Effector memory CD4-positive, alpha-beta T cell (primary cell): ENCODE measurements around the gene WDR47.
"Not testable (repeated sequence)": the region's sequence is repeated elsewhere in the genome, so short reads cannot be mapped to it uniquely, and the experiment has no call there.

Source experiments
- DNase-seq, 3 donors: peaks; one replicate each; pipeline ENCODE4 v3.0.0-alpha.2; 2020
- H3K27ac ChIP-seq: 2 replicates; pipeline ENCODE4 v1.7.0; 2013; ENCODE audit warnings: mild to moderate bottlenecking, low read length, moderate library complexity; ENCODE audit not compliant: insufficient read depth, poor library complexity, severe bottlenecking
- H3K27me3 ChIP-seq: replicated peaks from 2 replicates; pipeline ENCODE4 v1.7.0; 2013; ENCODE audit warnings: mild to moderate bottlenecking, low read length; ENCODE audit not compliant: insufficient read depth, control insufficient read depth, poor library complexity, severe bottlenecking
- H3K36me3 ChIP-seq: 2 replicates; pipeline ENCODE4 v1.7.0; 2013; ENCODE audit warnings: mild to moderate bottlenecking, low read length, moderate library complexity; ENCODE audit not compliant: control insufficient read depth, insufficient read depth
- H3K4me1 ChIP-seq: 2 replicates; pipeline ENCODE4 v1.7.0; 2013; ENCODE audit warnings: low read length, mild to moderate bottlenecking; ENCODE audit not compliant: control insufficient read depth, insufficient read depth, poor library complexity, severe bottlenecking
- H3K4me3 ChIP-seq: 2 replicates; pipeline ENCODE4 v1.7.0; 2013; ENCODE audit warnings: low read length, low read depth, mild to moderate bottlenecking; ENCODE audit not compliant: insufficient read depth, poor library complexity, severe bottlenecking
- H3K9me3 ChIP-seq: 2 replicates; pipeline ENCODE4 v1.7.0; 2013; ENCODE audit warnings: mild to moderate bottlenecking, low read length, moderate library complexity; ENCODE audit not compliant: control insufficient read depth

Gene WDR47

DNA sequence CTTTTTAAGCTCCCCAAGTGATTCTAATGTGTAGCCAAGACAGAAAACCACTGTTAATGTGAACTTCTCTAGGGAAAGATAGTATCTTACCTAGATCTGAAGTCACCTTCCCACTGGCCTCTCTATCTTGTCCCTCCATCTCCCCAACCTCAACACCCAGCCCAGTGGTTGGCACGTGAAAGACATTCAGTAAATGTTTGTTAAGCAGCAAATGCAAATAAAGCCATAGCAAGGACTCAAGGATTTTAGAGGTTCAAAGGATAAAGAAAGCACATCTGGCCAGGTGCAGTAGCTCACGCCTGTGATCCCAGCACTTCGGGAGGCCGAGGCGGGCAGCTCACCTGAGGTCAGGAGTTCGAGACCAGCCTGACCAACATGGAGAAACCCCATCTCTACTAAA is 88.5 kb downstream of the WDR47 start:
- Histone ChIP-seq H3K36me3 (no peaks in the 10 kb centered on the region), H3K4me1 (peaks cover 15% of the 10 kb centered on the region), H3K4me3 (no peak overlapping the region), H3K27me3 (no peaks in the 10 kb centered on the region), H3K27ac (no peak overlapping the region), H3K9me3 (no peaks in the 10 kb centered on the region)
- no peak for DNase-seq

DNA sequence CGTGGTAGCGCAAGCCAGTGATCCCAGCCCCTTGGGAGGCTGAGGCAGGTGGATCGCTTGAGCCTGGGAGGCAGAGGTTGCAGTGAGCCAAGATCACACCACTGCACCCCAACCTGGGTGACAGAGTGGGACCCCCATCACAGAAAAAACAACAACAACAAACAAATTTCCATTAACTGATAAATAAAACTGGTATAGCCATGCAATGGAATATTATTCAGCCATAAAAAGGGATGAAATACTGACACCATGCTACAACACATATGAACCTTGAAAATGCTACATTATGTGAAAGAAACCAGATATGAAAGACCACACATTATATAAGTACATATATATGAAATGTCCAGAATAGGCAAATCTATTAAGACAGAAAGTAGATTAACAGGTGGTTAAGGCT is 90.7 kb downstream of the WDR47 start:
- H3K36me3 ChIP-seq: no peaks in the 10 kb centered on the region
- no peaks in the 10 kb centered on the region for H3K27me3 ChIP-seq
- H3K27ac ChIP-seq: no peak overlapping the region
- H3K9me3 ChIP-seq: no peaks in the 10 kb centered on the region
- no peak overlapping the region for H3K4me3 ChIP-seq
- DNase-seq: no peak
- H3K4me1 ChIP-seq: no peaks in the 10 kb centered on the region

DNA sequence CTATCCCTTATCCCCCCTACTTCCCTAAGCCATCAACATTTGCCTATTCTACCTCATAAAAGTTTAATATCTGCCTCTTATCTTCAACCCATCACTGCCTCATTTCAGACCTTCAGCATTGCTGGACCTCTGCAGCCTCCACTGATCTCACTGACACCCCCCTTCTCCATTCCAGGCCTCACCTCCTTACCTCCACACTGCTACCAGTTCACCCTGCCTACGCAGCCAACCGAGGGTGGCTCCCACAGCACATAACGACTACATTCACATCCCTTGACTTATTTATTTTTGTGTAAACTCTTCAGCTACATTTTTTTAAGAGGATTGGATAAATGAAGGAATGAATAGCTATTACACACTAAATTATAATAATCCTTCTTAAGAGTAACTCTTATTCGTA is 92.9 kb downstream of the WDR47 start:
- H3K4me1 ChIP-seq: no peaks in the 10 kb centered on the region
- H3K27ac ChIP-seq: no peak overlapping the region
- H3K27me3 ChIP-seq: no peaks in the 10 kb centered on the region
- peaks cover 2% of the 10 kb centered on the region for H3K36me3 ChIP-seq
- H3K9me3 ChIP-seq: no peaks in the 10 kb centered on the region
- DNase-seq: no peak
- no peak overlapping the region for H3K4me3 ChIP-seq

DNA sequence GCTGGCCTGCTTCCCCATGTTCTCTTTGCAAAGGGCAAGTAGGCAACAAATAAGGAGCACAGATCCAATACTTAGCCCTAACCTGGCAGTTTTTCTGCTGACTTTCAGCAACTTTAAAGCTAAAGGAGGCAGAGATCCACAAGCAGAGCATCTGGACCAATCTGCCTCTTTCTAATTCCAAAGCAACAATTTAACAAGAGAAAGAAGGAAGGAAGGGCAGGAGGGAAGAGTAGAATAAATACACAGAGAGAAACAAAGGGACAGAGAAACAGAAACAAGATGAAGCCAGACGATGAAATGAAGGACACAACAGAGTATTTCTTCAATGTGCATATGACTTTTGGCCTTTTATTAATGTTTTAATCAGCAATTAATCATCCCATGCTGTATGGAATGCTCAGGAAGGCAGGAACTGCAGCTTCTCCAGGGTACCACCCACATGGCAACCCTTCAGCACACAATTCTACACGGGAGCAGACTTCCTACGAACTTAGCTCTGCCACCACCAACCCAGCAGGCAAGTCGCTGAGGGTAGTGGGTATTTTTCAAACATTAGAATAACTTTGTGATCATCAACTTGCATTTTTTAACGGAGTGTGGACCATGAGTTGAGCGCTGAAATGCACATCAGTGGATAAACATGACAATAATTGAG is 93.9 kb downstream of the WDR47 start:
- Histone ChIP-seq H3K9me3 (no peaks in the 10 kb centered on the region), H3K27ac (no peak overlapping the region), H3K4me3 (no peak overlapping the region), H3K27me3 (no peaks in the 10 kb centered on the region), H3K36me3 (peaks cover 10% of the 10 kb centered on the region), H3K4me1 (no peaks in the 10 kb centered on the region)
- no peak for DNase-seq

DNA sequence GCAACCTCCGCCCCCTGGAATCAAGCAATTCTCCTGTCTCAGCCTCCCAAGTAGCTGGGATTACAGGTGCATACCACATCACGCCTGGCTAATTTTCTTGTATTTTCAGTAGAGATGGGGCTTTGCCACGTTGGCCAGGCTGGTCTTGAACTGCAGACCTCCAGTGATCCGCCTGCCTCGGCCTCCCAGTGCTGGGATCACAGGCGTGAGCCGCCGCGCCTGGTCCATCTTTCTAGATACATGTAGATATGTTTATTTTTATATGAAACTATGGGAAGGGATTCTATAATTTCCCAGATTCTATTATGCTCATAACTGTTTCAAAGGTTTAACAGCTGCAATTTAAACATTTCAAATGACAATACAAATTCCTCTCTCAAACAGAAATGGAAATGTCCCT is 105.7 kb downstream of the WDR47 start:
- H3K9me3 ChIP-seq: no peaks in the 10 kb centered on the region
- H3K27ac ChIP-seq: no peak overlapping the region
- H3K36me3 ChIP-seq: peaks cover 65% of the 10 kb centered on the region
- no peak overlapping the region for H3K4me3 ChIP-seq
- H3K27me3 ChIP-seq: no peaks in the 10 kb centered on the region
- DNase-seq: no peak
- no peaks in the 10 kb centered on the region for H3K4me1 ChIP-seq

DNA sequence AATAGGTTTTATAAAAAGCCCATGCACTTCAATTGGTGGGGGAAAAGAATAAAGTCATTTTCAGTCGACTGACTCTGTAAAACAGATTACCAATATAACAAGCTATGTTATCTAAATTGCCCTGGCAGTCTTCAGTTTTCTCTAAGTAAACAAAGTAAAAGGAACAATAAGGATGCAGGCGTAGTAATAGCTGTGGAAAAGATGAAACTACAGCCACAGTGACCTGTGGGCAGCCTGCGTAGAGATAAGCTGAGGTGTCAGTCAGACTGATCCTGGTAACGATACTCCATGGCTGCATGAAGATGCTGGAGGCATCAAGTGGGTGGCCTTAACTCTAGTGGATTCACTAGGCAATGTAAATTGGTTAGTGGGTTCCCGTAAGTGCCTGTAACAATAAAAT is 108.0 kb downstream of the WDR47 start:
- Histone ChIP-seq H3K4me1 (no peaks in the 10 kb centered on the region), H3K27me3 (no peaks in the 10 kb centered on the region), H3K4me3 (no peak overlapping the region), H3K9me3 (no peaks in the 10 kb centered on the region), H3K27ac (no peak overlapping the region), H3K36me3 (peaks cover 67% of the 10 kb centered on the region)
- no peak for DNase-seq

DNA sequence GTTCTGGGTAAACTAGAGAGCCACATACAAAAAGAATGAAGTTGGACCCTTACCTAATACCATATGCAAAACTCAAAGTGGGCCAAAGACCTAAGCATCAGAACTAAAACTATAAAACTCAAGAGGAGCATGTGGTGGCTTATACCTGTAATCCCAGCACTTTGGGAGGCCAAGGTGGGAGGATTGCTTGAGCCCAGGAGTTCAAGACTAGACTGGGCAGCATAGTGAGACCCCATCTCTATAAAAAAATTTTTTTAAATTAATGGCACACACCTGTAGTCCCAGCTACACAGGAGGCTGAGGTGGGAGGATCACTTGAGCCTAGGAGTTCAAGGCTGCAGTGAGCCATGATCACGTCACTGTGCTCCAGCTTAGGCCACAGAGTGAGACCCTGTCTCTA is 114.3 kb downstream of the WDR47 start:
- not testable (repeated sequence) for H3K27ac ChIP-seq, H3K4me1 ChIP-seq, H3K4me3 ChIP-seq, H3K9me3 ChIP-seq, DNase-seq, H3K27me3 ChIP-seq
- peaks cover 13% of the 10 kb centered on the region for H3K36me3 ChIP-seq

DNA sequence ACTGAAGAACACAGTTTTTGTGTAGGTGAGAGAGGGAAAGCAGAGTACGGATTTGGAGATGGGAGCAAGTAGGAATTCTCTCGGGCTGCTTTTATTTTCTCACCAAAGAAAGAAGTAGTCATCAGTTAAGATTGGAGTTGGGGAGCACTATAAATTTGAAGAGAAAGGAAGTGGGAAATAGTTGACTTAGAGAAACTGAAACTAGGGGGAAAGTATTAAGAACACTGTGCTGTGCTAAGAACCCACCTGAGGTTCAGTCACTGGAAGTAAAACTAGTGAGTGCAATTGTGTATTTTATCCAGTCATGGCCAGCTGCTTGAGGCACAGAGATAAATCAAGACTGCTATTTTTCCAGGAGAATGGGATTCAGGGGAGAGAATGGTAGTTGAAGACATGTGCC is 116.0 kb downstream of the WDR47 start:
- peaks cover 8% of the 10 kb centered on the region for H3K36me3 ChIP-seq
- H3K9me3 ChIP-seq: no peaks in the 10 kb centered on the region
- no peaks in the 10 kb centered on the region for H3K4me1 ChIP-seq
- H3K27me3 ChIP-seq: no peaks in the 10 kb centered on the region
- no peak overlapping the region for H3K4me3 ChIP-seq
- no peak overlapping the region for H3K27ac ChIP-seq
- DNase-seq: no peak
